Activated T-cell treated with anti-CD3 and anti-CD28 coated beads for 4 hours (primary cell): Measurements from ENCODE around the gene SEC14L6.

Source experiments
- DNase-seq: peaks from one replicate; pipeline ENCODE4 v3.0.0-alpha.2; 2020

SEC14L6 gene

DNA sequence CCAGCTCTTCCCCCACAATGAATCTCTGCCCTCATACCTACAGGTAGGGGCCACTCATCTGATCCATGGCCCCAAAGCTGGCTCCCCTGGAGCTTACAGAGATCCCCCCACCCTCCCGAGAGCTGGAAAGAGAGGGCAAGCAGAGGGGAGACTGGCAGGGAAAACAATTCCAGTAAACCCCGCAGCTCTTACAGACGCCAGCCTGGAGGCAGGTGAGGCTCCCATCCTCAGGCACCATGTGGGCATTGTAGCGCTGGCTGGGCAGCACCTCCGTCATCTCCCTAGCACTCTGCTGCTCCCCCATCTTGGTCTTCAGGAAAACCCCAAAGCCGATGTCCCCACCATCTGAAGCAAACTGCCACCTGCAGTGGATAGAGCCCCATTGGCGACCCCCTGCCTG, 55.2 kb downstream of the SEC14L6 start:
- no peak for DNase-seq

GRCh38 chr22:30490399-30490798, 56.1 kb downstream of the SEC14L6 start:
- DNase-seq: no peak

DNA sequence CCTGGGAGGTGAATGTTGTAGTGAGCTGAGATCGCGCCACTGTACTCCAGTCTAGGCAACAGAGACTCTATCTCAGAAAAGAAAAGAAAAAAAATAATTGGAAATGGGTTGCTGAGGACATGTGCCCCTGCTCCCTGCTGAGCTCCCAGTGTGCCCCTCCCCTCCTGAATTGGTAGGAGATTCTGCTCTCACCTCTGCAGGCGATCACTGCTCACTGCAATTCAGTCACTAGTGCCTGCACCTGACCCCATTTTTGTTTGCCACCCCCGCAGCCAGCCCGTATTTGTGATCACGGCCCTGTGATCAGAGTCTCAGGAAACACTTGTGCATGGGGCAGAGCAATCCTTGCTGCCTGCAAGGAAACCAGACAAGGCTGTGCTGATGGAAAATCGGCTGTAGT, 58.4 kb downstream of the SEC14L6 start:
- DNase-seq: no peak

GRCh38 chr22:30486661-30487115, 59.9 kb downstream of the SEC14L6 start:
- no peak for DNase-seq

- DNase-seq: no peak
Measured at GRCh38 chr22:30486118-30486517, 60.4 kb downstream of the SEC14L6 start.

- peak; percentile 67 for DNase-seq
Measured at GRCh38 chr22:30485362-30485988, 61.1 kb downstream of the SEC14L6 start.

DNA sequence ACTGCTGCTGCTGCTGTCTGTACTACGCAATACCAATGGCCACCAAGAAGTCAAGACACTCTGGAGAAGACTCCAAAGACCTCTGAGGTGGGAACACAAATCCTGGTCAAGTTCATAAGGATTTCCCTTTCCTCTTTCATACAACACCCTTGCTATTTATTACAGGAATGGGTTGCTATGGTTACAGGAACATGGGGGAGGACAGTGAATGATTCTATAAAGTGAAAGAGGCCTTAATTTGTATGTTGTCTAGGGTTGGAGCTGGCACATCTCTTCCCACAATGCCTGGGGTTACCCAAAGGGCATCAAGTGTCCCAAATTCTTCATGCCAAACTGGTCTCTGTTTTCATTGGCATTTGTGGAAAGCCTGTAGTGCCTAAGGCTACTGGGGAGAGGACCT, 63.4 kb downstream of the SEC14L6 start:
- no peak for DNase-seq

- DNase-seq: no peak
Measured at GRCh38 chr22:30481711-30482110, 64.8 kb downstream of the SEC14L6 start.

- no peak for DNase-seq
Measured at GRCh38 chr22:30479981-30480380, 66.6 kb downstream of the SEC14L6 start.

DNA sequence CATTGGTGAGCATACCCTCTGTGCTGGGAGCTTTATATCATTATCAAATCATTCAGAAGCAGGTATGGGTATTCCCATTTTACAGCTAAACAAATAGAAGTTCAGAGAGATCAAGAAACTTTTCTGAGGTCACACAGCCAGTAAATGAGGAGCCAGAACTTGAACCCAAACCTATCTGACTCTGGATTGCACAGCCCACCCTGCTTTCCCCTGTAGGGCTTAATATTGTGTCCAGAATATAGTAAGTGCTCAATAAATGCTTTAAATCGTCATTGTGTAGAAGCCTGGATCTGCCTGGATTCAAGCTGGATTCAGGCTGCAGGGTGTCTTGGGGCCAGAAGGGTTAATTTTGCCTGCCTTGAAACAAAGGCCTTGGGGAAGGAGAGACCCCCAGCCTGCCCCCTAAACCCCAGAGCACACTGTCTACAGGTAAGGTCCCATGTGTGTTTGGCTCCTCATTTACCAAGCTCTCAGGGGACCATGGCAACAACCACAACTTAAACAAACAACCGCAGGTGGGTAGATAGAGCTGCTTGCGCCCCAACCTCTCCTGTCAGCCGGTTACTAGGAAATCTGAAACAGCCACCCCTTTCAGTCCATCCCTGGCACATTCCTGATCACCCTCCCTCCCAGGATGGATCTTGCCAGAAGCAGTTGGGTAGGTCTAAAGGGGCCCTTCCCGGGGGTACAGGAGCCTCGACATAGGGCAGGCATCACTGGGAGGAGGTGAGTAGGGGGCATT, 71.7 kb downstream of the SEC14L6 start:
- DNase-seq: no peak

DNA sequence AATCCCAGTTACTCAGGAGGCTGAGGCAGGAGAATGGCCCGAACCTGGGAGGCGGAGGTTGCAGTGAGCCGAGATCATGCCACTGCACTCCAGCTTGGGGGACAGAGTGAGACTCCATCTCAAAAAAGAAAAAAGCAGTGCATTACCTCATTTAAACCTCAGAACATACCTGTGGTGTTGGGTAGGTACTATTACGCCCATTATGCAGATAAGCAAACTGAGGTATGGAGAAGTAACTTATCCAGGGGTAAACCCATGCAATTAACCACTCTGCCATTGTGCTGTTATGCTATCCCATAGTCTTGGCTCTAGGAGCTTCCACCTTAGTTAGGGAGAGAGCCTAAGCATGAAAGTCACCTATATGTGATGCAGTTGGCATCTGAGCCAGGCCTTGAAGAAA, 72.4 kb downstream of the SEC14L6 start:
- no peak for DNase-seq

- no peak for DNase-seq
Measured at GRCh38 chr22:30472994-30473720, 73.4 kb downstream of the SEC14L6 start.
